LNCaP clone FGC (cell line): Measurements from ENCODE around the gene ELP6.

Experiments used
- DNase-seq: peaks from one replicate; pipeline ENCODE4 v3.0.0-alpha.2; 2011; ENCODE audit warnings: low read depth
- H3K4me3 ChIP-seq: 2 replicates; pipeline ENCODE4 v1.5.1; 2011; ENCODE audit warnings: mild to moderate bottlenecking, low read depth, low read length, control low read depth
- TF ChIP-seq, protein P1 (sequence below): IDR thresholded peaks from 2 replicates; pipeline ENCODE4 v1.5.1; 2012; ENCODE audit warnings: mild to moderate bottlenecking; ENCODE audit not compliant: control insufficient read depth, insufficient read depth; ENCODE audit errors: extremely low read depth

The ELP6 gene, protein sequence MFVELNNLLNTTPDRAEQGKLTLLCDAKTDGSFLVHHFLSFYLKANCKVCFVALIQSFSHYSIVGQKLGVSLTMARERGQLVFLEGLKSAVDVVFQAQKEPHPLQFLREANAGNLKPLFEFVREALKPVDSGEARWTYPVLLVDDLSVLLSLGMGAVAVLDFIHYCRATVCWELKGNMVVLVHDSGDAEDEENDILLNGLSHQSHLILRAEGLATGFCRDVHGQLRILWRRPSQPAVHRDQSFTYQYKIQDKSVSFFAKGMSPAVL

GRCh38 chr3:47513125-47513929 is at the start of gene ELP6:
Gene ELP6 (minus strand): TSS chr3:47513712. CDS start chr3:47513590, 122 bp downstream.
- DNase-seq, result peak; percentile 84
- TF ChIP-seq, protein P1, sequence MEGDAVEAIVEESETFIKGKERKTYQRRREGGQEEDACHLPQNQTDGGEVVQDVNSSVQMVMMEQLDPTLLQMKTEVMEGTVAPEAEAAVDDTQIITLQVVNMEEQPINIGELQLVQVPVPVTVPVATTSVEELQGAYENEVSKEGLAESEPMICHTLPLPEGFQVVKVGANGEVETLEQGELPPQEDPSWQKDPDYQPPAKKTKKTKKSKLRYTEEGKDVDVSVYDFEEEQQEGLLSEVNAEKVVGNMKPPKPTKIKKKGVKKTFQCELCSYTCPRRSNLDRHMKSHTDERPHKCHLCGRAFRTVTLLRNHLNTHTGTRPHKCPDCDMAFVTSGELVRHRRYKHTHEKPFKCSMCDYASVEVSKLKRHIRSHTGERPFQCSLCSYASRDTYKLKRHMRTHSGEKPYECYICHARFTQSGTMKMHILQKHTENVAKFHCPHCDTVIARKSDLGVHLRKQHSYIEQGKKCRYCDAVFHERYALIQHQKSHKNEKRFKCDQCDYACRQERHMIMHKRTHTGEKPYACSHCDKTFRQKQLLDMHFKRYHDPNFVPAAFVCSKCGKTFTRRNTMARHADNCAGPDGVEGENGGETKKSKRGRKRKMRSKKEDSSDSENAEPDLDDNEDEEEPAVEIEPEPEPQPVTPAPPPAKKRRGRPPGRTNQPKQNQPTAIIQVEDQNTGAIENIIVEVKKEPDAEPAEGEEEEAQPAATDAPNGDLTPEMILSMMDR, result peak; percentile 54

DNA sequence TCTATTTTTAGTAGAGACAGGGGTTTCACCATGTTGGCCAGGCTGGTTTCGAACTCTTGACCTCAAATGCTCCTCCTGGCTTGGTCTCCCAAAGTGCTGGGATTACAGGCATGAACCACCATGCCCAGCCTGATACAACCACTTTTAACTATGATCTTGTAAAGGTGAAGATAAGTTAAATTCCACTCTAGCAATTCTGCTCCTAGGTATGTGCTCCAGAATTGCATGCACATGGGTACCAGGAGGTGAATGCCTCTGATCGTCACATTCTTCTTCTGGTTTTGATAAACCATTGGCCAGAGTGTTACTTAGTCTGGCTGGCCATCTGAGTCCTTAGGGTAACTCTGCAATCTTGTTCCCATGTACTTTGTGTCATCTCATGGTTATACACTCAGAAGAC is 42.8 kb upstream of the ELP6 start:
- DNase-seq, result no peak
- TF ChIP-seq, protein P1, result no peak

More at GRCh38 chr3:47513125-47513929, at the start of gene ELP6:
- H3K4me3 ChIP-seq, result peak within 1 kb of the TSS; percentile 81

DNA sequence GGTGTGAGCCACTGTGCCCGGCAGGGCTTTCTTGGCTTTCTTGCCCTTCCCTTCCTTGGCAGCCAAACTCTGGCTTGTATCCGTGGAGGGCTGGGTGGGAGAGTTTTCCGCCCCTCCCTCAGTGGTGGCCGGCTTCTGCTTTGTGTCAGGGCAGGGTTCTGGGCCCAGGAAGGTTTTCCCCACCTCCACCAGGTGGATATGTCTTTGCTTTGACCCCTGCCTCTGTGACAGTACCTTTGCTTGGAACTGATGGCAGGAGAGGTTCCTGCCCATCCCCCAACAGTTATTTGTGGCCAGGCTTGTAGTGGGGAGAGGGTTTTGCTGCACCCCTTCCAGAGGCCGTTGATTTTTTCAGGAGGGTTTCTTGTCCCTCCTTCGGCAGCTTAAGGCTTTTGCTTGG is 40.8 kb upstream of the ELP6 start:
- H3K4me3 ChIP-seq, result no peak overlapping the region
- TF ChIP-seq, protein P1, result no peak
- DNase-seq, result no peak

More for the DNA sequence above, 42.8 kb upstream of the ELP6 start:
- no peak overlapping the region for H3K4me3 ChIP-seq

DNA sequence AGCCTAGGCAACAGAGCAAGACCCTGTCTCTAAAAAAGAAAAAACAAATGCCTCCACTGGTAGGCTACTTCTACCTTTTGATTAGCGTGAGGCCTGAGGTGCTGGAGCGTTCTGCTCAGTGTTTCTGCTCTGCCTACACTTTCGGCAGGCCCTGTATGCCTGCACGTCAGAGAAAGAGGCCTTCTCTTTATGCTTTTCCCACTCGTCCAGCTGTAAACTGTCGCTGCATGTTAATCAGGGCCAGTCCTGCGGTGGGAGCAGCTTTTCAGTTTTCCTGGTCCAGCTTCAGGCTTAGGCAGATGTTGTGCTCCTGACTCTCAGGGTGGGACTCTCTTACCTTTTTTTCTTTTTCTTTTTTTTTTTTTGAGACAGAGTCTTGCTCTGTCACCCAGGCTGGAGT is 39.9 kb upstream of the ELP6 start:
- H3K4me3 ChIP-seq, result no peak overlapping the region
- no peak for DNase-seq
- TF ChIP-seq, protein P1, result no peak

GRCh38 chr3:47542471-47543173 is 29.1 kb upstream of the ELP6 start:
- DNase-seq, result no peak
- no peak overlapping the region for H3K4me3 ChIP-seq
- TF ChIP-seq, protein P1, result no peak

- DNase-seq, result no peak
- TF ChIP-seq, protein P1, result no peak
- no peak overlapping the region for H3K4me3 ChIP-seq
Observed at GRCh38 chr3:47541583-47542108, 28.1 kb upstream of the ELP6 start.
